ENCODE data around the gene RPL9. TPM values are rescaled to one million over a fixed set of nuclear protein-coding genes. Genes with fewer than 3 reads are reported as not detected.

Gene RPL9
- total and polyA plus RNA-seq, 2 experiments from 2014 or later: 2,522 to 4,044 TPM

DNA sequence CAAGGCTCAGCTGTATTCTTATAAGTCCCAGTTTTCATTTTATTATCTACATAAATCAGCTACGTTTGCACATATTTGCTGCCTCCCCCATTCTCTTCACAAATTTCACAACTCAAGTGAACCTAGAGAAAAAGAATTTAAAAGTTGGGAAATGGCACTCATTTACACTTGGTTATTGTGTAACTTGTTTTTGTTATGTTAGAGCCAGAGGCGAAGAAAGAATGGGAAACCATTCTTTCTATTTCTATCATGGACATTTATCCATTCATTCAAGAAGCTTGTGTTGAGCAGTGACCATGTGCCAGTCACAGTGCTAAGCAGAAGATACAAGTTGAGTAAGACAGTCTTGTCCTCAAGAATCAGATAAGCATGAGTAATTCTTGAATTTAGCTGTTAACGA, 13.7 kb upstream of the RPL9 start:
- Histone ChIP-seq H4K20me1 (replicated peaks; ENCODE audit: insufficient read depth) (no peaks in the 10 kb centered on the region), H2AFZ (no peak overlapping the region), H3K79me2 (replicated peaks; ENCODE audit: insufficient read depth) (no peaks in the 10 kb centered on the region), H3K9me2 (ENCODE audit: insufficient read depth) (no peaks in the 10 kb centered on the region), H3F3A (replicated peaks; ENCODE audit: low read depth) (no peaks in the 10 kb centered on the region), H3K4me2 (no peak overlapping the region), H3K36me3 (ENCODE audit: insufficient read depth) (peaks cover 30% of the 10 kb centered on the region; the same call in 1 of the 2 replicates), H3K27me3 (ENCODE audit: insufficient read depth) (no peaks in the 10 kb centered on the region), H3K4me3 (no peak overlapping the region), H3K4me1 (ENCODE audit: insufficient read depth) (no peaks in the 10 kb centered on the region), H3K27ac (ENCODE audit: low read depth) (no peak overlapping the region)
- Mint-ChIP-seq H3K27ac (no peak overlapping the region), H3K36me3 (ENCODE audit: low read depth) (peaks cover 60% of the 10 kb centered on the region), H3K4me3 (no peak overlapping the region), H3K9me3 (no peaks in the 10 kb centered on the region), H3K27me3 (ENCODE audit: insufficient read depth, low read depth, poor library complexity) (peaks cover 2% of the 10 kb centered on the region), H3K4me1 (no peaks in the 10 kb centered on the region)
- TF ChIP-seq, protein P1, sequence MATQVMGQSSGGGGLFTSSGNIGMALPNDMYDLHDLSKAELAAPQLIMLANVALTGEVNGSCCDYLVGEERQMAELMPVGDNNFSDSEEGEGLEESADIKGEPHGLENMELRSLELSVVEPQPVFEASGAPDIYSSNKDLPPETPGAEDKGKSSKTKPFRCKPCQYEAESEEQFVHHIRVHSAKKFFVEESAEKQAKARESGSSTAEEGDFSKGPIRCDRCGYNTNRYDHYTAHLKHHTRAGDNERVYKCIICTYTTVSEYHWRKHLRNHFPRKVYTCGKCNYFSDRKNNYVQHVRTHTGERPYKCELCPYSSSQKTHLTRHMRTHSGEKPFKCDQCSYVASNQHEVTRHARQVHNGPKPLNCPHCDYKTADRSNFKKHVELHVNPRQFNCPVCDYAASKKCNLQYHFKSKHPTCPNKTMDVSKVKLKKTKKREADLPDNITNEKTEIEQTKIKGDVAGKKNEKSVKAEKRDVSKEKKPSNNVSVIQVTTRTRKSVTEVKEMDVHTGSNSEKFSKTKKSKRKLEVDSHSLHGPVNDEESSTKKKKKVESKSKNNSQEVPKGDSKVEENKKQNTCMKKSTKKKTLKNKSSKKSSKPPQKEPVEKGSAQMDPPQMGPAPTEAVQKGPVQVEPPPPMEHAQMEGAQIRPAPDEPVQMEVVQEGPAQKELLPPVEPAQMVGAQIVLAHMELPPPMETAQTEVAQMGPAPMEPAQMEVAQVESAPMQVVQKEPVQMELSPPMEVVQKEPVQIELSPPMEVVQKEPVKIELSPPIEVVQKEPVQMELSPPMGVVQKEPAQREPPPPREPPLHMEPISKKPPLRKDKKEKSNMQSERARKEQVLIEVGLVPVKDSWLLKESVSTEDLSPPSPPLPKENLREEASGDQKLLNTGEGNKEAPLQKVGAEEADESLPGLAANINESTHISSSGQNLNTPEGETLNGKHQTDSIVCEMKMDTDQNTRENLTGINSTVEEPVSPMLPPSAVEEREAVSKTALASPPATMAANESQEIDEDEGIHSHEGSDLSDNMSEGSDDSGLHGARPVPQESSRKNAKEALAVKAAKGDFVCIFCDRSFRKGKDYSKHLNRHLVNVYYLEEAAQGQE (IDR thresholded peaks at IDR 0.05; ENCODE audit: unreplicated experiment): no peak
- no peak for TF ChIP-seq NANOG (IDR thresholded peaks at IDR 0.05; ENCODE audit: borderline replicate concordance)
- TF ChIP-seq, protein P2, sequence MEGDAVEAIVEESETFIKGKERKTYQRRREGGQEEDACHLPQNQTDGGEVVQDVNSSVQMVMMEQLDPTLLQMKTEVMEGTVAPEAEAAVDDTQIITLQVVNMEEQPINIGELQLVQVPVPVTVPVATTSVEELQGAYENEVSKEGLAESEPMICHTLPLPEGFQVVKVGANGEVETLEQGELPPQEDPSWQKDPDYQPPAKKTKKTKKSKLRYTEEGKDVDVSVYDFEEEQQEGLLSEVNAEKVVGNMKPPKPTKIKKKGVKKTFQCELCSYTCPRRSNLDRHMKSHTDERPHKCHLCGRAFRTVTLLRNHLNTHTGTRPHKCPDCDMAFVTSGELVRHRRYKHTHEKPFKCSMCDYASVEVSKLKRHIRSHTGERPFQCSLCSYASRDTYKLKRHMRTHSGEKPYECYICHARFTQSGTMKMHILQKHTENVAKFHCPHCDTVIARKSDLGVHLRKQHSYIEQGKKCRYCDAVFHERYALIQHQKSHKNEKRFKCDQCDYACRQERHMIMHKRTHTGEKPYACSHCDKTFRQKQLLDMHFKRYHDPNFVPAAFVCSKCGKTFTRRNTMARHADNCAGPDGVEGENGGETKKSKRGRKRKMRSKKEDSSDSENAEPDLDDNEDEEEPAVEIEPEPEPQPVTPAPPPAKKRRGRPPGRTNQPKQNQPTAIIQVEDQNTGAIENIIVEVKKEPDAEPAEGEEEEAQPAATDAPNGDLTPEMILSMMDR (conservative IDR thresholded peaks at IDR 0.05; ENCODE audit: low read depth in 2 of 2): no peak
- TF ChIP-seq POLR2AphosphoS5 (IDR thresholded peaks at IDR 0.05; ENCODE audit: low read depth): no peak
- no peak for TF ChIP-seq CREB1 (CRISPR knock-in tag; IDR thresholded peaks at IDR 0.05; ENCODE audit: low read depth)
- TF ChIP-seq, protein P3, sequence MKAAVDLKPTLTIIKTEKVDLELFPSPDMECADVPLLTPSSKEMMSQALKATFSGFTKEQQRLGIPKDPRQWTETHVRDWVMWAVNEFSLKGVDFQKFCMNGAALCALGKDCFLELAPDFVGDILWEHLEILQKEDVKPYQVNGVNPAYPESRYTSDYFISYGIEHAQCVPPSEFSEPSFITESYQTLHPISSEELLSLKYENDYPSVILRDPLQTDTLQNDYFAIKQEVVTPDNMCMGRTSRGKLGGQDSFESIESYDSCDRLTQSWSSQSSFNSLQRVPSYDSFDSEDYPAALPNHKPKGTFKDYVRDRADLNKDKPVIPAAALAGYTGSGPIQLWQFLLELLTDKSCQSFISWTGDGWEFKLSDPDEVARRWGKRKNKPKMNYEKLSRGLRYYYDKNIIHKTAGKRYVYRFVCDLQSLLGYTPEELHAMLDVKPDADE (IDR thresholded peaks at IDR 0.05): no peak
- TF ChIP-seq, protein P4, sequence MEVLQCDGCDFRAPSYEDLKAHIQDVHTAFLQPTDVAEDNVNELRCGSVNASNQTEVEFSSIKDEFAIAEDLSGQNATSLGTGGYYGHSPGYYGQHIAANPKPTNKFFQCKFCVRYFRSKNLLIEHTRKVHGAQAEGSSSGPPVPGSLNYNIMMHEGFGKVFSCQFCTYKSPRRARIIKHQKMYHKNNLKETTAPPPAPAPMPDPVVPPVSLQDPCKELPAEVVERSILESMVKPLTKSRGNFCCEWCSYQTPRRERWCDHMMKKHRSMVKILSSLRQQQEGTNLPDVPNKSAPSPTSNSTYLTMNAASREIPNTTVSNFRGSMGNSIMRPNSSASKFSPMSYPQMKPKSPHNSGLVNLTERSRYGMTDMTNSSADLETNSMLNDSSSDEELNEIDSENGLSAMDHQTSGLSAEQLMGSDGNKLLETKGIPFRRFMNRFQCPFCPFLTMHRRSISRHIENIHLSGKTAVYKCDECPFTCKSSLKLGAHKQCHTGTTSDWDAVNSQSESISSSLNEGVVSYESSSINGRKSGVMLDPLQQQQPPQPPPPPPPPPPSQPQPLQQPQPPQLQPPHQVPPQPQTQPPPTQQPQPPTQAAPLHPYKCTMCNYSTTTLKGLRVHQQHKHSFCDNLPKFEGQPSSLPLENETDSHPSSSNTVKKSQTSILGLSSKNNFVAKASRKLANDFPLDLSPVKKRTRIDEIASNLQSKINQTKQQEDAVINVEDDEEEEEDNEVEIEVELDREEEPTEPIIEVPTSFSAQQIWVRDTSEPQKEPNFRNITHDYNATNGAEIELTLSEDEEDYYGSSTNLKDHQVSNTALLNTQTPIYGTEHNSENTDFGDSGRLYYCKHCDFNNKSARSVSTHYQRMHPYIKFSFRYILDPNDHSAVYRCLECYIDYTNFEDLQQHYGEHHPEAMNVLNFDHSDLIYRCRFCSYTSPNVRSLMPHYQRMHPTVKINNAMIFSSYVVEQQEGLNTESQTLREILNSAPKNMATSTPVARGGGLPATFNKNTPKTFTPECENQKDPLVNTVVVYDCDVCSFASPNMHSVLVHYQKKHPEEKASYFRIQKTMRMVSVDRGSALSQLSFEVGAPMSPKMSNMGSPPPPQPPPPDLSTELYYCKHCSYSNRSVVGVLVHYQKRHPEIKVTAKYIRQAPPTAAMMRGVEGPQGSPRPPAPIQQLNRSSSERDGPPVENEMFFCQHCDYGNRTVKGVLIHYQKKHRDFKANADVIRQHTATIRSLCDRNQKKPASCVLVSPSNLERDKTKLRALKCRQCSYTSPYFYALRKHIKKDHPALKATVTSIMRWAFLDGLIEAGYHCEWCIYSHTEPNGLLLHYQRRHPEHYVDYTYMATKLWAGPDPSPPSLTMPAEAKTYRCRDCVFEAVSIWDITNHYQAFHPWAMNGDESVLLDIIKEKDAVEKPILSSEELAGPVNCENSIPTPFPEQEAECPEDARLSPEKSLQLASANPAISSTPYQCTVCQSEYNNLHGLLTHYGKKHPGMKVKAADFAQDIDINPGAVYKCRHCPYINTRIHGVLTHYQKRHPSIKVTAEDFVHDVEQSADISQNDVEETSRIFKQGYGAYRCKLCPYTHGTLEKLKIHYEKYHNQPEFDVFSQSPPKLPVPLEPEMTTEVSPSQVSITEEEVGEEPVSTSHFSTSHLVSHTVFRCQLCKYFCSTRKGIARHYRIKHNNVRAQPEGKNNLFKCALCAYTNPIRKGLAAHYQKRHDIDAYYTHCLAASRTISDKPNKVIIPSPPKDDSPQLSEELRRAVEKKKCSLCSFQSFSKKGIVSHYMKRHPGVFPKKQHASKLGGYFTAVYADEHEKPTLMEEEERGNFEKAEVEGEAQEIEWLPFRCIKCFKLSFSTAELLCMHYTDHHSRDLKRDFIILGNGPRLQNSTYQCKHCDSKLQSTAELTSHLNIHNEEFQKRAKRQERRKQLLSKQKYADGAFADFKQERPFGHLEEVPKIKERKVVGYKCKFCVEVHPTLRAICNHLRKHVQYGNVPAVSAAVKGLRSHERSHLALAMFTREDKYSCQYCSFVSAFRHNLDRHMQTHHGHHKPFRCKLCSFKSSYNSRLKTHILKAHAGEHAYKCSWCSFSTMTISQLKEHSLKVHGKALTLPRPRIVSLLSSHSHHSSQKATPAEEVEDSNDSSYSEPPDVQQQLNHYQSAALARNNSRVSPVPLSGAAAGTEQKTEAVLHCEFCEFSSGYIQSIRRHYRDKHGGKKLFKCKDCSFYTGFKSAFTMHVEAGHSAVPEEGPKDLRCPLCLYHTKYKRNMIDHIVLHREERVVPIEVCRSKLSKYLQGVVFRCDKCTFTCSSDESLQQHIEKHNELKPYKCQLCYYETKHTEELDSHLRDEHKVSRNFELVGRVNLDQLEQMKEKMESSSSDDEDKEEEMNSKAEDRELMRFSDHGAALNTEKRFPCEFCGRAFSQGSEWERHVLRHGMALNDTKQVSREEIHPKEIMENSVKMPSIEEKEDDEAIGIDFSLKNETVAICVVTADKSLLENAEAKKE (CRISPR knock-in tag; IDR thresholded peaks at IDR 0.05): no peak
- no peak for TF ChIP-seq ZNF331 (CRISPR knock-in tag; IDR thresholded peaks at IDR 0.05; ENCODE audit: low read depth)
- no peak for TF ChIP-seq ZNF114 (CRISPR knock-in tag; IDR thresholded peaks at IDR 0.05)
- no peak for TF ChIP-seq STAT1 (IDR thresholded peaks at IDR 0.05; ENCODE audit: unreplicated experiment)
- TF ChIP-seq EZH2phosphoT487 (IDR thresholded peaks at IDR 0.05; ENCODE audit: unreplicated experiment): no peak
- DNase-seq (ENCODE audit: low spot score) (no peak), ATAC-seq (no peak)

All from GM23338 (cell line).